Measurements from ENCODE around the gene LRRC26.

Gene LRRC26

GRCh38 chr9:137178939-137179630, 9.2 kb upstream of the LRRC26 start:
- Histone ChIP-seq H3K9me3 (ENCODE audit: control insufficient read depth, insufficient read depth, low read length) (no peaks in the 10 kb centered on the region), H3K9me2 (replicated peaks; ENCODE audit: control insufficient read depth, low read length) (no peaks in the 10 kb centered on the region), H3F3A (ENCODE audit: control insufficient read depth, insufficient read depth) (peaks cover 7% of the 10 kb centered on the region), H3K4me2 (ENCODE audit: low read length) (no peak overlapping the region), H3K36me3 (ENCODE audit: control insufficient read depth, low read length) (peaks cover 38% of the 10 kb centered on the region), H3K27me3 (ENCODE audit: control insufficient read depth, low read length) (no peaks in the 10 kb centered on the region), H3K4me1 (ENCODE audit: control insufficient read depth, low read length) (peaks cover 12% of the 10 kb centered on the region), H3K27ac (ENCODE audit: low read depth, low read length) (no peak overlapping the region), H3K79me2 (ENCODE audit: control insufficient read depth, low read length) (no peaks in the 10 kb centered on the region), H3K4me3 (ENCODE audit: low read length) (no peak overlapping the region), H4K20me1 (ENCODE audit: control insufficient read depth, insufficient read depth, low read depth, low read length) (peaks cover 5% of the 10 kb centered on the region; the same call in 1 of the 2 replicates)
- TF ChIP-seq CTCF (IDR thresholded peaks at IDR 0.05; ENCODE audit: low read depth, low read length, poor library complexity, severe bottlenecking): no peak
- no peak for TF ChIP-seq EZH2phosphoT487 (IDR thresholded peaks at IDR 0.05; ENCODE audit: borderline replicate concordance, low read length)

GRCh38 chr9:137178201-137178938, 8.5 kb upstream of the LRRC26 start:
- TF ChIP-seq EZH2phosphoT487 (IDR thresholded peaks at IDR 0.05; ENCODE audit: borderline replicate concordance, low read length): no peak
- TF ChIP-seq CTCF (IDR thresholded peaks at IDR 0.05; ENCODE audit: low read depth, low read length, poor library complexity, severe bottlenecking): no peak
- Histone ChIP-seq H3K4me3 (ENCODE audit: low read length) (no peak overlapping the region), H3K27me3 (ENCODE audit: control insufficient read depth, low read length) (no peaks in the 10 kb centered on the region), H4K20me1 (ENCODE audit: control insufficient read depth, insufficient read depth, low read depth, low read length) (peaks cover 5% of the 10 kb centered on the region; the same call in 1 of the 2 replicates), H3K9me3 (ENCODE audit: control insufficient read depth, insufficient read depth, low read length) (no peaks in the 10 kb centered on the region), H3K36me3 (ENCODE audit: control insufficient read depth, low read length) (peaks cover 32% of the 10 kb centered on the region), H3K4me2 (ENCODE audit: low read length) (no peak overlapping the region), H3K27ac (ENCODE audit: low read depth, low read length) (no peak overlapping the region), H3K79me2 (ENCODE audit: control insufficient read depth, low read length) (no peaks in the 10 kb centered on the region), H3K4me1 (ENCODE audit: control insufficient read depth, low read length) (peaks cover 19% of the 10 kb centered on the region), H3F3A (ENCODE audit: control insufficient read depth, insufficient read depth) (peaks cover 7% of the 10 kb centered on the region), H3K9me2 (replicated peaks; ENCODE audit: control insufficient read depth, low read length) (no peaks in the 10 kb centered on the region)

GRCh38 chr9:137176302-137177182, 6.7 kb upstream of the LRRC26 start:
- H3K4me1 ChIP-seq (ENCODE audit: control insufficient read depth, low read length): peaks cover 24% of the 10 kb centered on the region
- no peak overlapping the region for H3K4me2 ChIP-seq (ENCODE audit: low read length)
- no peak overlapping the region for H3K4me3 ChIP-seq (ENCODE audit: low read length)
- peaks cover 20% of the 10 kb centered on the region for H3K36me3 ChIP-seq (ENCODE audit: control insufficient read depth, low read length)
- no peak for TF ChIP-seq EZH2phosphoT487 (IDR thresholded peaks at IDR 0.05; ENCODE audit: borderline replicate concordance, low read length)
- TF ChIP-seq CTCF (IDR thresholded peaks at IDR 0.05; ENCODE audit: low read depth, low read length, poor library complexity, severe bottlenecking): peak; percentile 55
- no peaks in the 10 kb centered on the region for H3K79me2 ChIP-seq (ENCODE audit: control insufficient read depth, low read length)
- H4K20me1 ChIP-seq (ENCODE audit: control insufficient read depth, insufficient read depth, low read depth, low read length): peaks cover 5% of the 10 kb centered on the region; the same call in 1 of the 2 replicates
- H3K9me3 ChIP-seq (ENCODE audit: control insufficient read depth, insufficient read depth, low read length): no peaks in the 10 kb centered on the region
- H3K9me2 ChIP-seq (replicated peaks; ENCODE audit: control insufficient read depth, low read length): no peaks in the 10 kb centered on the region
- H3K27me3 ChIP-seq (ENCODE audit: control insufficient read depth, low read length): no peaks in the 10 kb centered on the region
- H3F3A ChIP-seq (ENCODE audit: control insufficient read depth, insufficient read depth): peaks cover 7% of the 10 kb centered on the region
- no peak overlapping the region for H3K27ac ChIP-seq (ENCODE audit: low read depth, low read length)

Measured in DOHH2 (cell line).